Natural killer cell treated with Interleukin-12 subunit alpha and Interleukin-12 subunit beta and Interleukin-15 and Interleukin-18, amount 100 ng/mL, for 72 hours (primary cell): Measurements from ENCODE around the gene SATB2. TPM values are rescaled to one million over a fixed set of nuclear protein-coding genes. Genes with fewer than 3 reads are reported as not detected.

Experiments
- ATAC-seq, 2 donors: fragments of 150-1000 bp; cut with Tn5 transposase in 1 of 2; sonication (Bioruptor Pico), chemical (Tn5 transposase) in 1 of 2; 2 replicates each; pipeline ENCODE4 v1.10.0; 2021
- DNase-seq: peaks from one replicate; pipeline ENCODE4 v3.0.0; 2022; ENCODE audit warnings: low spot score
- H3K27ac Mint-ChIP-seq, 2 donors: 1 replicate in 1 of 2; 2 replicates in 1 of 2; pipeline ENCODE4 v1.8.0; 2022; ENCODE audit warnings: mixed read lengths in 2 of 2, mild to moderate bottlenecking in 1 of 2, moderate library complexity in 1 of 2
- H3K27me3 Mint-ChIP-seq, 2 donors: 1 replicate in 1 of 2; 2 replicates in 1 of 2; pipeline ENCODE4 v1.8.0; 2022; ENCODE audit warnings: mixed read lengths in 2 of 2
- H3K36me3 Mint-ChIP-seq: one replicate; pipeline ENCODE4 v1.8.0; 2022; ENCODE audit warnings: mixed read lengths
- H3K4me1 Mint-ChIP-seq, 2 donors: 1 replicate in 1 of 2; 2 replicates in 1 of 2; pipeline ENCODE4 v1.8.0; 2022; ENCODE audit warnings: low read depth in 2 of 2, mixed read lengths in 2 of 2, mild to moderate bottlenecking in 1 of 2
- H3K4me3 Mint-ChIP-seq: one replicate; pipeline ENCODE4 v1.8.0; 2022; ENCODE audit warnings: mixed read lengths
- H3K9me3 Mint-ChIP-seq: 2 replicates; pipeline ENCODE4 v1.8.0; 2022; ENCODE audit warnings: mixed read lengths
- total RNA-seq, 2 donors: library from RNA; stranded (reverse); gene quantifications; one replicate each; pipeline ENCODE4 v1.2.3, GENCODE V29; 2022

The SATB2 gene
- total RNA-seq, 2 donors from 2014 or later: 0.71 to 1.5 TPM

DNA sequence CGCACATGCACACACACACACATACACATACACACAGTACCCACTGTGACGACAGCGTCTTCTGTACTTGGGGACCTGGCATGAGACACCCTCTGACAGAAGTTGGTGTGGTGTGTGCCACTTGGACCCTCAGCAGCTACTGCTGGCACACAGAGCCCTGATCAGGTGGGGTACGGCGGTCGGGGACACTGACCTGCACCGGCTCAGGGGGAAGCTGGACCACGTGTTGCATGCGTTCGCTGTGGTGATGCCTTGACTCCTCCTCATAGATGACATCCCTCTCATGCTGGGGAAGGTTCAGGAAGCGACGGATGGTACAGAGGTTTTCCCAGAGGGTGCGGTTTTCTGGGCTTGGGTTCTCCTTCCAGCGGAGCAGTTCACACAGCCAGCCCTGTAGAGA is 149.2 kb downstream of the SATB2 start:
- no peaks in the 10 kb centered on the region for H3K27me3 Mint-ChIP-seq
- H3K4me1 Mint-ChIP-seq: no peaks in the 10 kb centered on the region
- no peak for DNase-seq
- H3K27ac Mint-ChIP-seq: no peak overlapping the region
- ATAC-seq: no peak
- no peaks in the 10 kb centered on the region for H3K36me3 Mint-ChIP-seq
- H3K9me3 Mint-ChIP-seq: peaks cover 3% of the 10 kb centered on the region
- H3K4me3 Mint-ChIP-seq: no peak overlapping the region

GRCh38 chr2:199307461-199307860 is 150.3 kb downstream of the SATB2 start:
- Mint-ChIP-seq H3K27me3 (no peaks in the 10 kb centered on the region), H3K36me3 (no peaks in the 10 kb centered on the region), H3K27ac (no peak overlapping the region), H3K4me1 (no peaks in the 10 kb centered on the region), H3K9me3 (peaks cover 3% of the 10 kb centered on the region), H3K4me3 (no peak overlapping the region)
- DNase-seq (no peak), ATAC-seq (no peak)

DNA sequence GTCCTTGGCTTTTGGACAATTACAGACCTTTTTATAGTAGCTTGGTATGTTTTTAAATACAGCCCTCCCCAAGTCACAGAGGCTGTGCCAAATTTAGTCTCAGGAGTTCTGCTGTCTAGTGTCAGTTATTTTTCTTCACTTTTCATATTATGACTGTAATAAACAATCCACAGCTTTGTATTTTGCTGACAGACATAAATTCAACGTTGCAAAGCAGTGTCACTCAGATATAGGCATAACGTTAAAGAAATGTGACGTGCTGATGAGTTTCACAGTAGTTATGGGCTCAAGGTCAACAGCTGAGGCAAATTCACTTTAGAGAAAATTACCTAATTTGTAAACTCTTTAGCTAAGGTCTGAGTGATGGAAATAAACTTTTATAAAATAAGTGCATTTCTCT is 151.6 kb downstream of the SATB2 start:
- DNase-seq (no peak), ATAC-seq (no peak)
- no peaks in the 10 kb centered on the region for H3K27me3 Mint-ChIP-seq
- no peak overlapping the region for H3K27ac Mint-ChIP-seq
- H3K36me3 Mint-ChIP-seq: no peaks in the 10 kb centered on the region
- no peak overlapping the region for H3K4me3 Mint-ChIP-seq
- H3K4me1 Mint-ChIP-seq: no peaks in the 10 kb centered on the region
- no peaks in the 10 kb centered on the region for H3K9me3 Mint-ChIP-seq

DNA sequence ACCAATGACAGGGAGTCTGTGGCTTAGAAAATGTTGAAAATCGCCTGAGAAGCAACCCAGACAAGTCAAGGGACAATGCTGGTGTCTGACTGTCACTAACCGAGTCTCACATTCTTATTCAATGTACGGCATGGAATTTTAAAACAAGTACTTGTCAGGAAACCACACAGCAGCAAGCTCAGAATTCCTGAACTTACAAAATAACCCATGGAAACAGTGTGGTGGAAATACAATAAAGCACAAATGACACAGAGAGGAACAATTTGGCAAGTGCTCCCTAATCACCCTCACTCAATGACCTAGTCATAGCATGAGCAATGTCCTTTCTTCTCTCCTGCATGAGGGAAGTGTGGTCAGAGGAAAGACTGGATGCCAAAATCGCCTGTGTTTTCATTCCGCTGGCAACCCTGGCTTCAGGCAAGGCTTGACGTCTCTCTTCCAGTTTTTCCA is 154.0 kb downstream of the SATB2 start:
- Mint-ChIP-seq H3K27ac (no peak overlapping the region), H3K4me3 (no peak overlapping the region), H3K9me3 (no peaks in the 10 kb centered on the region), H3K36me3 (no peaks in the 10 kb centered on the region), H3K27me3 (no peaks in the 10 kb centered on the region), H3K4me1 (no peaks in the 10 kb centered on the region)
- DNase-seq: no peak
- ATAC-seq: no peak

DNA sequence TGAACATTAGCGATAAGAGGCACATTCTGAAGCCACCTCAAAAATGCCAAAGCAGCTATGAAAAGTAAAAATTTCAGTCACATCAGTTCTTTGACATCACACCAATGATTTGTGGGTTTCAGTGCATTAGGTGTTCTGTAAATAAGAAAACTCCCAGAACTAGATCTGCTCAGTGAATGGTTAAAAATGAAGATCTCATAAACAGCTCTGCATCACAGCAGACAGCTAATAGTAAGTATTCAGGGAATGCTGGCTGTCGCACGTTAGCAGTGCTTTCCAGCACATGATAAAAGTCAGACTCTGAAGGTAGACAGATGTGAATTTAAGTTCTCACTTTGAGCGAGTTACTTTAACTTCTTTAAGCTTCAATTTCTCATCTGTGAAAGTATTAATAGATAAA is 154.9 kb downstream of the SATB2 start:
- Mint-ChIP-seq H3K27me3 (no peaks in the 10 kb centered on the region), H3K4me1 (no peaks in the 10 kb centered on the region), H3K9me3 (no peaks in the 10 kb centered on the region), H3K4me3 (no peak overlapping the region), H3K36me3 (no peaks in the 10 kb centered on the region), H3K27ac (no peak overlapping the region)
- no peak for DNase-seq
- no peak for ATAC-seq

DNA sequence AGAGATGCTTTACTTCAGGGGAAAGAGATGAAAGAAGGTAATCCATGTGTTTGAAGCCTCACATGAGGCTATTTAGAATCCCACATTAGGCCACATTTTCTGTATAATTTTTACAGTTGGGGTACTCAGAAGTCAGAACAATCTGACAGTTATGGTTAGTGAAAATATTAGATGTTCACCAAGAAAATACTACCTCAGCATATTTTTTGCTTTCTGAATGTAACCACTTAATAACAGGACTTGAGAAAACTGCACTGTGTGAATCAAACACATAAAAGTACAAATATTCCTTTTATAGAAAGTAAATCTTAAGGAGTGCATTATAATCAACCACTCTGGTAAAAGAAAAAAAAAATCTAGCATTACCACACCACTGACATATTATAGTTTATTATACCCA is 169.3 kb downstream of the SATB2 start:
- no peak for ATAC-seq
- no peak overlapping the region for H3K4me3 Mint-ChIP-seq
- DNase-seq: no peak
- no peaks in the 10 kb centered on the region for H3K27me3 Mint-ChIP-seq
- no peak overlapping the region for H3K27ac Mint-ChIP-seq
- H3K36me3 Mint-ChIP-seq: no peaks in the 10 kb centered on the region
- no peaks in the 10 kb centered on the region for H3K4me1 Mint-ChIP-seq
- H3K9me3 Mint-ChIP-seq: peaks cover 9% of the 10 kb centered on the region

DNA sequence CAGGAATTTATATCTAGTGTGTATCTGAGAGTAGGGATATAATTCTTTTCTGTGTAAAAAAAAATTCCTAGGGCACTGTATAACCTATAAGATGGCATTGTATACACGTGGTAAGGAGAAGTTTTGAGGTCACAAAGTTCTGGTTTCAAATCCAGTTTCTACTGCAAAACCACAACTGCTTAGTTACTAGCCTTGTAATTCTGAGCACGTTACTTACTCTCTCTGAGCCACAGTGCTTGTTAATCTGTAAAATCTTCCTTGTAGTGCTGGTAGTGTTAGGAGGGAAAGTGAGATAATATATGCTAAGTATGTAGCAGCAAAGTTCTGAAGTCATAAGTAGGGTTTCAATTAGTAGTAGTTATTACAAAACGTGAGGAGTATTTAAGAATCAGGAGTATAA is 175.4 kb downstream of the SATB2 start:
- H3K4me1 Mint-ChIP-seq: no peaks in the 10 kb centered on the region
- no peak overlapping the region for H3K4me3 Mint-ChIP-seq
- no peaks in the 10 kb centered on the region for H3K36me3 Mint-ChIP-seq
- H3K27me3 Mint-ChIP-seq: no peaks in the 10 kb centered on the region
- no peak for ATAC-seq
- no peak overlapping the region for H3K27ac Mint-ChIP-seq
- peaks cover 14% of the 10 kb centered on the region for H3K9me3 Mint-ChIP-seq
- no peak for DNase-seq

DNA sequence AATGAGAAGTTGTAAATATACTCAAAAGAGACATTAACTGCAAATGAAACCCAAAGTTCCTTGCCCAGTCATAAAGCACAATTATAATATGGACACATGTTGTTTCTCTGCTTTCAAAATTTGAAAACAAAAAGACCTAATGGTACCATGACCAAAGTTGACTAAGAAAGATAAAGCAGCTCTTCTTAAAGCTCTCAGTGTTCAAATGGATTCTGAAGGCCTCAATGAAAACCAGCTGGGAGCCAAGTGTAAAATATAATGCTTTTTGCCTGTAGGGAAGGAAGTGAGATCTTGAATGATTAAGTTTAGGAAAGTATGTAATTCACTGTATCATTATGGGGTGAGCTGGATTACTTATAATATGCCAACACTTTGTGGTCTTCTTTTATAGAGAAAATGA is 178.6 kb downstream of the SATB2 start:
- no peaks in the 10 kb centered on the region for H3K36me3 Mint-ChIP-seq
- H3K27ac Mint-ChIP-seq: no peak overlapping the region
- no peaks in the 10 kb centered on the region for H3K4me1 Mint-ChIP-seq
- H3K4me3 Mint-ChIP-seq: no peak overlapping the region
- ATAC-seq (no peak), DNase-seq (no peak)
- H3K9me3 Mint-ChIP-seq: peaks cover 13% of the 10 kb centered on the region
- H3K27me3 Mint-ChIP-seq: no peaks in the 10 kb centered on the region

GRCh38 chr2:199278099-199278498 is 179.6 kb downstream of the SATB2 start:
- Mint-ChIP-seq H3K27ac (no peak overlapping the region), H3K36me3 (no peaks in the 10 kb centered on the region), H3K4me3 (no peak overlapping the region), H3K27me3 (no peaks in the 10 kb centered on the region), H3K9me3 (peaks cover 15% of the 10 kb centered on the region), H3K4me1 (no peaks in the 10 kb centered on the region)
- DNase-seq (no peak), ATAC-seq (no peak)

DNA sequence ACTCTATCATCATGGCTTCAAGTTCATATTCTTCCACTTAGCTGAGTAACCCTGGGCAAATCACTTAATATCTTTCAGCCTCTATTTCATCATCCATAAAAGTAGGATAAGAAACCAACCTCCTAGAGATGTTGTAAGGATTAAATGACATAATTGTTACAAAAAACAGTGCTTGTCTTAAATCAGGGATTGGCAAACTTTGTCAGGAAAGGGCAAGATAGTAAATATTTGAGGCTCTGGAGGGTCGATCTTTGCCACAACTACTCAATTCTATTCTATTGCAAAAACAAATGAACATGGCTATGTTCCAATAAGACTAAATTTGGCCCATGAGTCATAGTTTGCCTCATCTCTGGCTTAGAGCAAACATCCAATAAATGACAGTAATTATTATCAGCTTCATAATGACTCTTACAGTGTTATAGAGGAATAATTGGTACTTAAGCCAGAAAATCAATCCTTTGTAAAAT is 184.7 kb downstream of the SATB2 start:
- Mint-ChIP-seq H3K27ac (no peak overlapping the region), H3K4me3 (no peak overlapping the region), H3K36me3 (peaks cover 5% of the 10 kb centered on the region), H3K27me3 (no peaks in the 10 kb centered on the region), H3K4me1 (no peaks in the 10 kb centered on the region), H3K9me3 (peaks cover 10% of the 10 kb centered on the region)
- no peak for ATAC-seq
- DNase-seq: no peak

DNA sequence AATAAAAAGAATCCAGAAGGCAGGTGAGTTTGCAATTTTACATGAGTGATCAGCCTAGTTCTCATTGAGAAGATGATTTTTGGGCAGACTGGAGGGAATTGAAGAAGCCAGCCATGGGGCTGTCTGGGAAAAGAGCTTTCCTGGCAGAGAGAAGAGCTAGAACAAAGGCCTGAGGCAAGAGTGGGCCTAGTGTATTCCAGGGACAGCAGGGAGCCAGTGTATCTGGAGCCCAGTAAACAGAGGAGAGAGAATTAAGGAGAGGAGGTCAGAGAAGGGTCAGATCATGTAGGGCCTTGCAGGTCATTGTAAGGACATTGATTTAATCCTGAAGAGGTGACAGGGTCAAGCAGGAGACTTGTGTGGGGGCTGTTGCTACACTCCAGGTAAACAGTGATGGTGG is 195.8 kb downstream of the SATB2 start:
- Mint-ChIP-seq H3K4me3 (no peak overlapping the region), H3K27me3 (no peaks in the 10 kb centered on the region), H3K36me3 (peaks cover 34% of the 10 kb centered on the region), H3K4me1 (no peaks in the 10 kb centered on the region), H3K27ac (no peak overlapping the region), H3K9me3 (peaks cover 28% of the 10 kb centered on the region)
- DNase-seq (no peak), ATAC-seq (no peak)

DNA sequence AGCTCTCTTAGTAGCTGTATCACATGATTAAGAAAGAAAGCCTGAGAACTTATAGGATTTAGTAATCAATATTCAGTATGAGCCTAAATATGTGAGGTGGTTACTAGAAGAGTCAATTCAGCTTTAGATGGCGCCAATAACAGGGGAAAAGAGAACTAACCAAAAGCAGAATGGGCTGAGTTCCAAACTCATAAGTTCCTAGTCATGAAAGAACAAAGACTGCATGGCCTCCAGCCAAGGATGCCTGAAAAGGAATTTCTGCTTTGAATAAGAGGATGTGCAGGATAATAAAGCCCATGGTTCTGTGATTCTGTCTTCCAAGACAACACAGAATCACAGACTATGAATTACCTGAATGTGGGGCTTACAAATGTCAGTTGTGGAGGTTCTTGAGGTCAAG is 196.5 kb downstream of the SATB2 start:
- peaks cover 28% of the 10 kb centered on the region for H3K9me3 Mint-ChIP-seq
- no peaks in the 10 kb centered on the region for H3K4me1 Mint-ChIP-seq
- ATAC-seq (no peak), DNase-seq (no peak)
- H3K4me3 Mint-ChIP-seq: no peak overlapping the region
- H3K36me3 Mint-ChIP-seq: peaks cover 28% of the 10 kb centered on the region
- H3K27ac Mint-ChIP-seq: no peak overlapping the region
- H3K27me3 Mint-ChIP-seq: no peaks in the 10 kb centered on the region

DNA sequence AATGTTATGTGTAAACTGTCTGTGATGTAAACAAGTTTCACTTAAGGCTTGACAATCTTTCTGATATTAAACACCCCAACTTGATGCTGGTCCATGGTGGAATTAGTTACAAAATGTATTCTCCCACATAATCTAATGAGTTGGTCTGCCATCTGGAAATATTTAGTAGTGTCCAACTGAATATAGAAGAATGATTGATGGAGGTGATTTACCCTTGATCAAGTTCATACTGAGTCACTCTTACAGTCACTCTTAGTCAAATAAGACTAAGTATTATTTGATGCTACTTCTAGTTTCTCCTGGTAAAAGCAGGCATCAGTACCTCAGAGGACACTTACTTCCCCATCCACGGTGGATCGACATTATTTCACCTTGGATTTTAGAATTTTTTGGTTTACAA is 198.1 kb downstream of the SATB2 start:
- H3K4me1 Mint-ChIP-seq: no peaks in the 10 kb centered on the region
- H3K27me3 Mint-ChIP-seq: no peaks in the 10 kb centered on the region
- no peak for ATAC-seq
- no peak overlapping the region for H3K27ac Mint-ChIP-seq
- peaks cover 24% of the 10 kb centered on the region for H3K9me3 Mint-ChIP-seq
- H3K4me3 Mint-ChIP-seq: no peak overlapping the region
- peaks cover 22% of the 10 kb centered on the region for H3K36me3 Mint-ChIP-seq
- no peak for DNase-seq

- DNase-seq (no peak), ATAC-seq (no peak)
- Mint-ChIP-seq H3K9me3 (peaks cover 18% of the 10 kb centered on the region), H3K27ac (no peak overlapping the region), H3K36me3 (peaks cover 15% of the 10 kb centered on the region), H3K4me3 (no peak overlapping the region), H3K27me3 (no peaks in the 10 kb centered on the region), H3K4me1 (no peaks in the 10 kb centered on the region)
These were observed 199.4 kb downstream of the SATB2 start for GRCh38 chr2:199258291-199258690.
